HG03439 (cell line): ENCODE data around the gene RILPL2.
"Not testable (repeated sequence)": the region's sequence is repeated elsewhere in the genome, so short reads cannot be mapped to it uniquely, and the experiment has no call there.

Experiments
- ATAC-seq: cut with Tn5 transposase; IDR thresholded peaks from one replicate; pipeline ENCODE4 v1.9.1; 2021; ENCODE audit warnings: mild to moderate bottlenecking, moderate library complexity; ENCODE audit not compliant: unreplicated experiment

The RILPL2 gene

DNA sequence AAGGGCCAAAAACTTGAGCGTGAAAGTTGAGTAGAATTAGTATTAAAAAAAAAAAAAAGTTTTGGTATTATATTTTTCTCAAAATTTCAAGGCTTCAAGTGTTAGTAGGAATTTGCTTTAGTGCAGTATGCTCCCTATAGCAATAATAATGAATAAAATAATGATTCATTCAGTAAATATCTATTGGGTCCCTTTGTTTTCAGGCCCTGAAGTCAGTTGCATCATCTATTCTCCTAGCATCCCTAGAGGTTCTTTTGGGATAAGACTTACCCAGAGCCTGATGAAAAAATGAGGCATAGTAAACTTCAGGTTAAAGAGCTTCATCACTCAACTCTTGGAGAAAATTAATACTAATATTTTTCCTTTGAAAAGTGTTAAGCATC, 51.5 kb downstream of the RILPL2 start:
- ATAC-seq: no peak

DNA sequence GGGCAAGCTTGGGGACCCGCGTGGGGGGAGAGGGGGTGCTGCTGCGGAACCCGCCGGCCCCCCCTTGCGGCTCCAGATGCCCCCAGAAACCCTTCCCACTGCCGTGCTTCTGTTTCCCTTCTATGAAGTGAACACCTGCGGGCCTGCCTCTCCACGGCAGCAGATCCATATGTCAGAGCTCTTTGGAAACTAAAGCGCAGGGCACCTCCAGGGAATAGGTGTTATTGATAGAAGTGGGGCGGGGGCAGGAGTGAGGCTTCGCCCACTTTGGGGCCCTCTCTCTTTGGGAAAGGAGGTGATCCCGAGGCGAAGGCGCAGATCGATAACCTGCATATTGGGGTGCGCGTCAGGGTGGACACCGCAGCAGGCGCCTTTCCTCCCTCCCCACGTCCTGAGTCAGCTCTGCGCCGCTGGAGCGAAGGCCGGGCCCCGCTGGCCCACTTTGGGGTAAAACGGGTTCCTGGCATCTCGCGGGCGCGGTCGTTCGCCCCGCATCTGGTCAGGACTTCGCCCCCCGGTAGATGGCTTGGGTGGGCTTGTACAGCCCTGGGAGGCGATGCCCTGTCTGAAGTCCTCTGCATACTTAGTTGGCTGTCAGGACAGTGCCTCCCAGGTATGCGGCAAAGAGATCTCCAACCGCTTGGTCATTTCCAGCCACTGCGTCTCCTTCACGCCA, 52.0 kb downstream of the RILPL2 start:
- no peak for ATAC-seq

DNA sequence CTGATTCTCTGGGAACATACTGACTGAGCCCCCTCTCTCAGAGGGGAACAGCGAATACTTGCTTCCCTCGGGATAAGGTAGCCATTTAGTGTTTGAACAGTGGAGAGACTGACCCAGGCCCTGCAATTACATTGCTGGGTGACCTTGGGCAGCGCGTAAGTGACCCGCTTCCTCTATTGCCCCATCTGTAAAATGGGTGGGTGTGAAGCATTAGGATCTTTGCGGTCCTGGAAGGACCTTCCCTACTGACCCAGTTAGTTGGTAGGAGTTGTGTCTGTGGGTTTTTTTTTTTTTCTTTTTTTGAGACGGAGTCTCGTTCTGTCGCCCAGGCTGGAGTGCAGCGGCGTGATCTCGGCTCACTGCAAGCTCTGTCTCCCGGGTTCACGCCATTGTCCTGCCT, 53.8 kb downstream of the RILPL2 start:
- no peak for ATAC-seq

GRCh38 chr12:123379391-123379790, 57.1 kb downstream of the RILPL2 start:
- ATAC-seq: no peak

- not testable (repeated sequence) for ATAC-seq
Measured at GRCh38 chr12:123372415-123372814, 64.1 kb downstream of the RILPL2 start.

DNA sequence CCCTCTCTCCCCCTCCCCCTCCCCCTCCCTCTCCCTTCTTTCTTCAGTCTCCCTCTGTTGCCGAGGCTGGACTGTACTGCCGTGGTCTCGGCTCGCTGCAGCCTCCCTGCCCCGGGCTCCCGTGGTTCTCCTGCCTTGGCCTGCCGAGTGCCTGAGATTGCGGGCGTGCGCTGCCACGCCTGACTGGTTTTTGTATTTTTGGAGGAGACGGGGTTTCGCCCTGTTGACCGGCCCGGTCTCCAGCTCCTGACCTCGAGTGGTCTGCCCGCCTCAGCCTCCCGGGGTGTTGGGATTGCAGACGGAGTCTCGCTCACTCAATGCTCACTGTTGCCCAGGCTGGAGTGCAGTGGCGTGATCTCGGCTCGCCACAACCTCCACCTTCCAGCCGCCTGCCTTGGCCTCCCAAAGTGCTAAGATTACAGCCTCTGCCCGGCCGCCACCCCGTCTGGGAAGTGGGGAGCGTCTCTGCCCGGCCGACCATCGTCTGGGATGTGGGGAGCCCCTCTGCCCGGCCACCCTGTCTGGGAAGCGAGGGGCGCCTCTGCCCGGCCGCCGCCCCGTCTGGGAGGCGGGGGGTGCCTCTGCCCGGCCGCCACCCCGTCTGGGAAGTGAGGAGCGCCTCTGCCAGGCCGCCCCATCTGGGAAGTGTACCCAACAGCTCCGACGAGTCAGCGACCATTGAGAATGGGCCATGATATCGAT, 64.7 kb downstream of the RILPL2 start:
- ATAC-seq: not testable (repeated sequence)

DNA sequence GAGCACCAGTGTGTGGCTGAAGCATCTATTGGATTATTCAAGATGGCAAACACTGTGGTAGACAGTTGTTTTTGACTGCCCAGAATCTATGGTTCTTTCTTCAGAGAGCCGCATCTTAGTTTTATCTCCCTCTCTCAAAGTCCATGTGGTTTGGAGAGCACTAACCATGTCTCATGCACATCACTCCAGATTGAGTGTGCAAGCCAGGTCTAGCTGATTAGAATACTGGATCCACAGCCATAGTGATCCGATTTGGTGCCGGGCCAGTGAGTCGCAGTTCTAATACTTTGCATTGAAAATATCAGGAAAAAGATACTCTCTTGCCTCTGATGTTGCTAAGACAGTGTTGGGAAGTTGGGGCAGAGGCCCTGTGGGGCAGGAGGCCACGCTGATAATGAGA, 67.3 kb downstream of the RILPL2 start:
- ATAC-seq: no peak

DNA sequence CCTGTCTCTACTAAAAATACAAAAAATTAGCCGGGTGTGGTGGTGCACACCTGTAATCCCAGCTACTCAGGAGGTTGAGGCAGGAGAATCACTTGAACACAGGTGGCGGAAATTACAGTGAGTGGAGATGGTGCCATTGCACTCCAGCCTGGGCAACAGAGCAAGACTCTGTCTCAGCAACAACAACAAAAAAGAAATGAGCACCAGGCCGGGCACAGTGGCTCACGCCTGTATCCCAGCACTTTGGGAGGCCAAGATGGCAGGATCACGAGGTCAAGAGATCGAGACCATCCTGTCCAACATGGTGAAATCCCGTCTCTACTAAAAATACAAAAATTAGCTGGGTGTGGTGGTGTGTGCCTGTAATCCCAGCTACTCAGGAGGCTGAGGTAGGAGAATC, 68.1 kb downstream of the RILPL2 start:
- not testable (repeated sequence) for ATAC-seq

GRCh38 chr12:123367511-123367910, 69.0 kb downstream of the RILPL2 start:
- ATAC-seq: no peak
